PC-9 (cell line): ENCODE data around the gene MBIP. TPM values are rescaled to one million over a fixed set of nuclear protein-coding genes. Genes with fewer than 3 reads are reported as not detected.

Experiments
- BruUV-seq: library from RNA; stranded (reverse); fragments of 400-500 nt; replicated peaks from 2 replicates; lab custom pipeline; 2021; lab: Mats Ljungman, UMichigan
- CTCF ChIA-PET: fragments of 300-600 bp; sonication (Branson Sonifier 250); formaldehyde crosslinking; loops from one replicate; lab custom pipeline; 2022; ENCODE audit warnings: antibody characterized with exemption; lab: Charles Lee
- POLR2A ChIA-PET: fragments of 300-600 bp; sonication (Branson Sonifier 250); formaldehyde crosslinking; loops from one replicate; lab custom pipeline; 2022; ENCODE audit warnings: antibody characterized with exemption; ENCODE audit not compliant: unreplicated experiment; lab: Charles Lee
- DNase-seq, 2 experiments: peaks; one replicate each; pipeline versions ENCODE4 v3.0.0 to v3.0.0-alpha.2; 2015 to 2022; ENCODE audit warnings: mixed read lengths in 1 of 2
- H2AFZ ChIP-seq: fragments of 200-600 bp; sonication (generic); 2 replicates; pipeline ENCODE4 v1.8.1; 2017; ENCODE audit warnings: antibody characterized with exemption
- H3F3A ChIP-seq: fragments of 200-600 bp; sonication (generic); 2 replicates; pipeline ENCODE4 v1.8.1; 2017; ENCODE audit warnings: antibody characterized with exemption, mild to moderate bottlenecking, low read depth; ENCODE audit not compliant: insufficient read depth
- H3K27ac ChIP-seq: fragments of 200-600 bp; sonication (generic); 2 replicates; pipeline ENCODE4 v1.6.1; 2016; ENCODE audit warnings: mixed run types
- H3K27me3 ChIP-seq: fragments of 200-600 bp; sonication (generic); 2 replicates; pipeline ENCODE4 v1.6.1; 2016; ENCODE audit warnings: low read depth, mixed run types; ENCODE audit not compliant: insufficient read depth
- H3K36me3 ChIP-seq: fragments of 200-600 bp; sonication (generic); 2 replicates; pipeline ENCODE4 v1.6.1; 2016; ENCODE audit warnings: low read depth, mixed run types
- H3K4me1 ChIP-seq: fragments of 200-600 bp; sonication (generic); replicated peaks from 2 replicates; pipeline ENCODE4 v1.6.1; 2016; ENCODE audit warnings: mixed run types; ENCODE audit not compliant: insufficient read depth
- H3K4me2 ChIP-seq: fragments of 200-600 bp; sonication (generic); 2 replicates; pipeline ENCODE4 v1.6.1; 2017; ENCODE audit warnings: mixed run types
- H3K4me3 ChIP-seq: fragments of 200-600 bp; sonication (generic); 2 replicates; pipeline ENCODE4 v1.6.1; 2016; ENCODE audit warnings: mixed run types
- H3K79me2 ChIP-seq: fragments of 200-600 bp; sonication (generic); 2 replicates; pipeline ENCODE4 v1.6.1; 2017; ENCODE audit warnings: low read depth, mixed run types
- H3K9me2 ChIP-seq: fragments of 200-600 bp; sonication (generic); 2 replicates; pipeline ENCODE4 v1.8.1; 2017; ENCODE audit warnings: mild to moderate bottlenecking; ENCODE audit not compliant: insufficient read depth
- H3K9me3 ChIP-seq: fragments of 200-600 bp; sonication (generic); 2 replicates; pipeline ENCODE4 v1.8.1; 2016; ENCODE audit warnings: low read depth; ENCODE audit not compliant: insufficient read depth
- H4K20me1 ChIP-seq: fragments of 200-600 bp; sonication (generic); 2 replicates; pipeline ENCODE4 v1.8.1; 2017; ENCODE audit not compliant: insufficient read depth
- CTCF ChIP-seq: fragments of 200-600 bp; sonication (generic); conservative IDR thresholded peaks from 2 replicates; pipeline ENCODE4 v1.6.1; 2017; ENCODE audit warnings: mixed run types, antibody characterized with exemption, mild to moderate bottlenecking, moderate library complexity
- EZH2 ChIP-seq: fragments of 200-600 bp; sonication (generic); IDR thresholded peaks from 2 replicates; pipeline ENCODE4 v1.8.0; 2017; ENCODE audit warnings: antibody characterized with exemption, low read depth
- intact Hi-C: fragments of 100-400 bp; cut with micrococcal nuclease; formaldehyde crosslinking; loops from one replicate; pipeline ENCODE4 v1.10.0; 2022; ENCODE audit not compliant: unreplicated experiment
- total RNA-seq: library from RNA; stranded (reverse); gene quantifications from 2 replicates; pipeline ENCODE4 v1.2.3, GENCODE V29; 2021

The MBIP gene
- total RNA-seq, 1 experiment from 2014 or later = 15.2 TPM

- CTCF ChIA-PET = no interaction called here
- intact Hi-C loops = no loop called here
- H3K27me3 ChIP-seq = no peaks in the 10 kb centered on the region
- no peaks in the 10 kb centered on the region for H4K20me1 ChIP-seq
- H3K9me2 ChIP-seq = no peaks in the 10 kb centered on the region
- H3K79me2 ChIP-seq = no peaks in the 10 kb centered on the region
- H3K9me3 ChIP-seq = no peaks in the 10 kb centered on the region
- BruUV-seq = no TSS peak
- DNase-seq = no peak
- no peaks in the 10 kb centered on the region for H3F3A ChIP-seq
- no peaks in the 10 kb centered on the region for H3K4me1 ChIP-seq
- no peaks in the 10 kb centered on the region for H3K36me3 ChIP-seq
- H3K4me3 ChIP-seq = no peak overlapping the region
- H3K4me2 ChIP-seq = no peak overlapping the region
- no peak overlapping the region for H3K27ac ChIP-seq
- no peak for TF ChIP-seq CTCF
- TF ChIP-seq EZH2 = no peak
- POLR2A ChIA-PET = no interaction called here
- no peak overlapping the region for H2AFZ ChIP-seq
Observed at GRCh38 chr14:36281309-36281708, 39.1 kb downstream of the MBIP start.

- Histone ChIP-seq H3K9me3 (no peaks in the 10 kb centered on the region), H3K4me1 (no peaks in the 10 kb centered on the region), H3K27ac (no peak overlapping the region), H2AFZ (no peak overlapping the region), H4K20me1 (no peaks in the 10 kb centered on the region), H3K4me2 (no peak overlapping the region), H3K27me3 (no peaks in the 10 kb centered on the region), H3K36me3 (no peaks in the 10 kb centered on the region), H3F3A (no peaks in the 10 kb centered on the region), H3K79me2 (no peaks in the 10 kb centered on the region), H3K4me3 (no peak overlapping the region), H3K9me2 (no peaks in the 10 kb centered on the region)
- TF ChIP-seq CTCF (no peak), EZH2 (no peak)
- BruUV-seq = no TSS peak
- no peak for DNase-seq
- CTCF ChIA-PET = no interaction called here
- POLR2A ChIA-PET = interaction anchor here (0.6 kb wide), 1 partner anchor 14 kb away, joined by 3 read pairs; no protein-coding TSS in a partner anchor
- intact Hi-C loops = no loop called here
Observed at GRCh38 chr14:36279306-36280190, 40.9 kb downstream of the MBIP start.

DNA sequence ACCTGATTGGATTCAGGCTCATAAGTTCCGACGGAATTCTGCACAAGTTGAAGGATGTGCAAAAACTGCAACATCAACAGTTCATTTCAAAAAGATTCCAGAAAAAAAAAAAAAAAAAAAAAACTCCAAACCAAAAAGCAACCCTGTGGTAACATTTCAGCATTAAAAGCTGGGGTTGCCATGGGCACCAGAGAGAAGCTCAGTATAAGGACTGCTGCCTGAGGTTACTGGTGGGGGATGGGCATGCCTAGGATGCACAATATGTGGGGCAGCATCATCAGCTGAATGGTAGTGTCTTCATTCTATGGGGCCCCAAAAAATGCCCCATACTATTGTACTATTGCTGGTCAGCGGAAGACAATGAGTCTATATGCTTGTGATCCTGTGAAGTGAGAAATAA is 44.7 kb downstream of the MBIP start:
- no peak overlapping the region for H3K4me2 ChIP-seq
- H3K36me3 ChIP-seq = no peaks in the 10 kb centered on the region
- no peaks in the 10 kb centered on the region for H3K4me1 ChIP-seq
- no peaks in the 10 kb centered on the region for H3K27me3 ChIP-seq
- no peaks in the 10 kb centered on the region for H3K79me2 ChIP-seq
- no peak overlapping the region for H3K27ac ChIP-seq
- CTCF ChIA-PET = no interaction called here
- no peak for DNase-seq
- H3K9me2 ChIP-seq = no peaks in the 10 kb centered on the region
- no peaks in the 10 kb centered on the region for H4K20me1 ChIP-seq
- BruUV-seq = no TSS peak
- no peak overlapping the region for H3K4me3 ChIP-seq
- POLR2A ChIA-PET = no interaction called here
- intact Hi-C loops = no loop called here
- no peaks in the 10 kb centered on the region for H3F3A ChIP-seq
- no peaks in the 10 kb centered on the region for H3K9me3 ChIP-seq
- H2AFZ ChIP-seq = no peak overlapping the region
- TF ChIP-seq CTCF = no peak
- no peak for TF ChIP-seq EZH2
